Panc1 (cell line): Measurements from ENCODE around the gene LGALS12. TPM values are rescaled to one million over a fixed set of nuclear protein-coding genes. Genes with fewer than 3 reads are reported as not detected.

Experiments used
- ATAC-seq: fragments of 200-7000 bp; cut with Tn5 transposase; 2 replicates; pipeline ENCODE4 v1.9.1; 2020; ENCODE audit warnings: mild to moderate bottlenecking, moderate library complexity
- BruUV-seq: library from RNA; stranded (reverse); fragments of 400-500 nt; replicated peaks from 2 replicates; lab custom pipeline; 2021; lab: Mats Ljungman, UMichigan
- CTCF ChIA-PET: fragments of 300-600 bp; sonication (Branson Sonifier 250); formaldehyde crosslinking; loops from one replicate; lab custom pipeline; 2022; ENCODE audit warnings: antibody characterized with exemption; lab: Charles Lee
- POLR2A ChIA-PET: fragments of 300-600 bp; sonication (Branson Sonifier 250); formaldehyde crosslinking; loops from one replicate; lab custom pipeline; 2022; ENCODE audit warnings: antibody characterized with exemption; lab: Charles Lee
- DNase-seq: peaks from one replicate; pipeline ENCODE4 v3.0.0-alpha.2; 2010; ENCODE audit warnings: low read depth, low spot score
- H3K27ac ChIP-seq: 2 replicates; pipeline ENCODE4 v1.5.1; 2011; ENCODE audit warnings: mild to moderate bottlenecking, low read length, inconsistent platforms
- H3K27me3 ChIP-seq: fragments of 200-500 bp; sonication (Bioruptor generic); 2 replicates; pipeline ENCODE4 v1.6.0; 2014; ENCODE audit warnings: low read length, inconsistent platforms; ENCODE audit not compliant: control insufficient read depth, insufficient read depth
- H3K36me3 ChIP-seq: fragments of 200-500 bp; sonication (Bioruptor generic); 2 replicates; pipeline ENCODE4 v1.5.1; 2014; ENCODE audit warnings: inconsistent platforms, mild to moderate bottlenecking, low read length, moderate library complexity; ENCODE audit not compliant: control insufficient read depth, insufficient read depth
- H3K4me1 ChIP-seq: 2 replicates; pipeline ENCODE4 v1.5.1; 2011; ENCODE audit warnings: inconsistent platforms, mild to moderate bottlenecking, low read length, moderate library complexity; ENCODE audit not compliant: control insufficient read depth, insufficient read depth
- H3K4me3 ChIP-seq, 2 experiments: 2 replicates each; pipeline ENCODE4 v1.5.1; 2011 to 2012; ENCODE audit warnings: low read depth in 2 of 2, low read length in 2 of 2, mild to moderate bottlenecking in 2 of 2, inconsistent platforms in 1 of 2, moderate library complexity in 1 of 2
- H3K9me3 ChIP-seq: fragments of 200-500 bp; sonication (Bioruptor generic); 2 replicates; pipeline ENCODE4 v1.5.1; 2014; ENCODE audit warnings: low read depth, mild to moderate bottlenecking, inconsistent platforms, low read length, moderate library complexity; ENCODE audit not compliant: control insufficient read depth, insufficient read depth
- POLR2AphosphoS5 ChIP-seq: IDR thresholded peaks from 2 replicates; pipeline ENCODE4 v1.6.1; 2012; ENCODE audit warnings: mild to moderate bottlenecking, low read depth, low read length, moderate library complexity
- SIN3A ChIP-seq: IDR thresholded peaks from 2 replicates; pipeline ENCODE4 v1.6.1; 2012; ENCODE audit warnings: low read depth, mild to moderate bottlenecking, low read length, moderate library complexity, borderline replicate concordance; ENCODE audit not compliant: insufficient read depth
- TCF7L2 ChIP-seq: IDR thresholded peaks from 2 replicates; pipeline ENCODE4 v1.6.1; 2011; ENCODE audit warnings: mild to moderate bottlenecking, low read depth, low read length, inconsistent platforms
- in situ Hi-C: cut with HindIII; loops from 2 replicates; pipeline ENCODE4 v1.10.0; 2016; ENCODE audit warnings: low sequenced_read_pairs, low pct_unique_long_range_greater_than_20kb
- intact Hi-C: fragments of 100-400 bp; cut with micrococcal nuclease; formaldehyde crosslinking; loops from one replicate; pipeline ENCODE4 v1.10.0; 2022; ENCODE audit not compliant: unreplicated experiment
- total RNA-seq: library from RNA; stranded (reverse); gene quantifications from one replicate; pipeline ENCODE4 v1.2.1, GENCODE V29; 2021; ENCODE audit not compliant: unreplicated experiment
- TF ChIP-seq, protein P1 (sequence below): fragments of 450-650 bp; IDR thresholded peaks from 2 replicates; pipeline ENCODE4 v1.5.1; 2017; ENCODE audit warnings: mild to moderate bottlenecking
- TF ChIP-seq, protein P2 (sequence below), 2 experiments: IDR thresholded peaks; 2 replicates each; pipeline ENCODE4 v1.6.1; 2011 to 2012; ENCODE audit warnings: low read depth in 2 of 2, control low read depth in 1 of 2, low read length in 1 of 2, mild to moderate bottlenecking in 1 of 2, moderate library complexity in 1 of 2; ENCODE audit not compliant: insufficient read depth in 1 of 2

The LGALS12 gene
- total RNA-seq, 1 experiment from 2014 or later, result not detected

GRCh38 chr11:63491636-63492372 is 14.1 kb upstream of the LGALS12 start:
- Histone ChIP-seq H3K9me3 (no peaks in the 10 kb centered on the region; the same call in 1 of the 2 replicates), H3K4me1 (no peaks in the 10 kb centered on the region), H3K36me3 (no peaks in the 10 kb centered on the region), H3K27me3 (peaks cover 26% of the 10 kb centered on the region), H3K4me3 (no peak overlapping the region), H3K27ac (no peak overlapping the region)
- TF ChIP-seq SIN3A, result no peak
- TF ChIP-seq, protein P1, sequence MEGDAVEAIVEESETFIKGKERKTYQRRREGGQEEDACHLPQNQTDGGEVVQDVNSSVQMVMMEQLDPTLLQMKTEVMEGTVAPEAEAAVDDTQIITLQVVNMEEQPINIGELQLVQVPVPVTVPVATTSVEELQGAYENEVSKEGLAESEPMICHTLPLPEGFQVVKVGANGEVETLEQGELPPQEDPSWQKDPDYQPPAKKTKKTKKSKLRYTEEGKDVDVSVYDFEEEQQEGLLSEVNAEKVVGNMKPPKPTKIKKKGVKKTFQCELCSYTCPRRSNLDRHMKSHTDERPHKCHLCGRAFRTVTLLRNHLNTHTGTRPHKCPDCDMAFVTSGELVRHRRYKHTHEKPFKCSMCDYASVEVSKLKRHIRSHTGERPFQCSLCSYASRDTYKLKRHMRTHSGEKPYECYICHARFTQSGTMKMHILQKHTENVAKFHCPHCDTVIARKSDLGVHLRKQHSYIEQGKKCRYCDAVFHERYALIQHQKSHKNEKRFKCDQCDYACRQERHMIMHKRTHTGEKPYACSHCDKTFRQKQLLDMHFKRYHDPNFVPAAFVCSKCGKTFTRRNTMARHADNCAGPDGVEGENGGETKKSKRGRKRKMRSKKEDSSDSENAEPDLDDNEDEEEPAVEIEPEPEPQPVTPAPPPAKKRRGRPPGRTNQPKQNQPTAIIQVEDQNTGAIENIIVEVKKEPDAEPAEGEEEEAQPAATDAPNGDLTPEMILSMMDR, result no peak
- TF ChIP-seq, protein P2, sequence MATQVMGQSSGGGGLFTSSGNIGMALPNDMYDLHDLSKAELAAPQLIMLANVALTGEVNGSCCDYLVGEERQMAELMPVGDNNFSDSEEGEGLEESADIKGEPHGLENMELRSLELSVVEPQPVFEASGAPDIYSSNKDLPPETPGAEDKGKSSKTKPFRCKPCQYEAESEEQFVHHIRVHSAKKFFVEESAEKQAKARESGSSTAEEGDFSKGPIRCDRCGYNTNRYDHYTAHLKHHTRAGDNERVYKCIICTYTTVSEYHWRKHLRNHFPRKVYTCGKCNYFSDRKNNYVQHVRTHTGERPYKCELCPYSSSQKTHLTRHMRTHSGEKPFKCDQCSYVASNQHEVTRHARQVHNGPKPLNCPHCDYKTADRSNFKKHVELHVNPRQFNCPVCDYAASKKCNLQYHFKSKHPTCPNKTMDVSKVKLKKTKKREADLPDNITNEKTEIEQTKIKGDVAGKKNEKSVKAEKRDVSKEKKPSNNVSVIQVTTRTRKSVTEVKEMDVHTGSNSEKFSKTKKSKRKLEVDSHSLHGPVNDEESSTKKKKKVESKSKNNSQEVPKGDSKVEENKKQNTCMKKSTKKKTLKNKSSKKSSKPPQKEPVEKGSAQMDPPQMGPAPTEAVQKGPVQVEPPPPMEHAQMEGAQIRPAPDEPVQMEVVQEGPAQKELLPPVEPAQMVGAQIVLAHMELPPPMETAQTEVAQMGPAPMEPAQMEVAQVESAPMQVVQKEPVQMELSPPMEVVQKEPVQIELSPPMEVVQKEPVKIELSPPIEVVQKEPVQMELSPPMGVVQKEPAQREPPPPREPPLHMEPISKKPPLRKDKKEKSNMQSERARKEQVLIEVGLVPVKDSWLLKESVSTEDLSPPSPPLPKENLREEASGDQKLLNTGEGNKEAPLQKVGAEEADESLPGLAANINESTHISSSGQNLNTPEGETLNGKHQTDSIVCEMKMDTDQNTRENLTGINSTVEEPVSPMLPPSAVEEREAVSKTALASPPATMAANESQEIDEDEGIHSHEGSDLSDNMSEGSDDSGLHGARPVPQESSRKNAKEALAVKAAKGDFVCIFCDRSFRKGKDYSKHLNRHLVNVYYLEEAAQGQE (IDR thresholded peaks at IDR 0.05; ENCODE audit: insufficient read depth in 1 of 2, low read depth in 2 of 2, low read length in 1 of 2), result no peak
- no peak for TF ChIP-seq POLR2AphosphoS5
- TF ChIP-seq TCF7L2, result no peak
- DNase-seq, result no peak
- in situ Hi-C loops (no loop called here), intact Hi-C loops (no loop called here)
- ATAC-seq, result no peak
- CTCF ChIA-PET, result no interaction called here
- POLR2A ChIA-PET, result interaction anchor here (0.7 kb wide), 1 partner anchor 14 kb away, joined by 7 read pairs; the partner anchor contains the start of gene LGALS12
- no TSS peak for BruUV-seq

DNA sequence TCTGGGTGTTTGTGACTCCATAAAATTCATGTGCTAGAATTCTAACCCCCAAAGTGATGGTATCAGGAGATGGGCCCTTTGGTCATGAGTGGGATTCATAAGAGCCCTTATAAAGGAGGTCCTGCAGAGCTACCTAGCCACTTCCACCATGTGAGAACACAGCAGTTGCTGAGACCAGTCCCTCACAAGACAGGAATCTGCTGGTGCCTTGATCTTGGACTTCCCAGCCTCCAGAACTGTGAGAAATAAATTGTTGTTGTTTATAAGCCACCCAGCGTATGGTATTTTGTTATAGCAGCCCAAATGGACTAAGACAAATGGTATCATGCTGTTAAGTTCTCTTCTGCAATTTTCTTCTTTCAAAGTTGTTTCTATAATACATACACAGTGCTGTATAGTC is 13.4 kb upstream of the LGALS12 start:
- CTCF ChIA-PET, result no interaction called here
- no peaks in the 10 kb centered on the region for H3K4me1 ChIP-seq
- no peaks in the 10 kb centered on the region for H3K36me3 ChIP-seq
- POLR2A ChIA-PET, result no interaction called here
- no peaks in the 10 kb centered on the region; the same call in 1 of the 2 replicates for H3K9me3 ChIP-seq
- TF ChIP-seq, protein P2 (IDR thresholded peaks at IDR 0.05; ENCODE audit: insufficient read depth in 1 of 2, low read depth in 2 of 2, low read length in 1 of 2), result no peak
- TF ChIP-seq TCF7L2 (no peak), POLR2AphosphoS5 (no peak), SIN3A (no peak)
- TF ChIP-seq, protein P1, result no peak
- in situ Hi-C loops, result no loop called here
- H3K27me3 ChIP-seq, result peaks cover 24% of the 10 kb centered on the region
- H3K27ac ChIP-seq, result no peak overlapping the region
- DNase-seq, result no peak
- BruUV-seq, result no TSS peak
- H3K4me3 ChIP-seq, result no peak overlapping the region
- intact Hi-C loops, result no loop called here
- ATAC-seq, result no peak
